ENCODE measurements around the gene CHST6.
"Not testable (repeated sequence)": the region's sequence is repeated elsewhere in the genome, so short reads cannot be mapped to it uniquely, and the experiment has no call there.

The CHST6 gene

DNA sequence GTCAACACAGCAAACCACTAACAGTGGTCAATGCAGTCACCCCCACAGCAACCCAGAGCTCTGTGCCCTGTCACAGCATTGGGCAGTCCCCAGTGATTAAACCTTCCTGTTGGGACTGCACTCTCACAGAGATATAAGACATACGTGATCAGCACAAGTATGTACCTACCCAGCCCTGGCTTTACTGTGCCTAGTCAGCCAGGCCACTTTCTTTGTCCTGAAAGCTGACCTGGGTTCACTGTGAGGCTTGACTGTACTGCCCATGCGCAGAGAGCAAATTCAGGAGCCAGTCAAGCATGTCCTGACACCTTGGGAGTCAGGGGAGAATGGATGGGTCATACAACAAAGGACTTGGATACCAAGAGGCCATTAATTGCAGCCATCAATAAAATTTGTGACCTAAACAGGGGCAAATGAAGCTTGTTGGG lies 19.8 kb downstream of the CHST6 start:
- DNase-seq (ENCODE audit: low read depth): no peak

DNA sequence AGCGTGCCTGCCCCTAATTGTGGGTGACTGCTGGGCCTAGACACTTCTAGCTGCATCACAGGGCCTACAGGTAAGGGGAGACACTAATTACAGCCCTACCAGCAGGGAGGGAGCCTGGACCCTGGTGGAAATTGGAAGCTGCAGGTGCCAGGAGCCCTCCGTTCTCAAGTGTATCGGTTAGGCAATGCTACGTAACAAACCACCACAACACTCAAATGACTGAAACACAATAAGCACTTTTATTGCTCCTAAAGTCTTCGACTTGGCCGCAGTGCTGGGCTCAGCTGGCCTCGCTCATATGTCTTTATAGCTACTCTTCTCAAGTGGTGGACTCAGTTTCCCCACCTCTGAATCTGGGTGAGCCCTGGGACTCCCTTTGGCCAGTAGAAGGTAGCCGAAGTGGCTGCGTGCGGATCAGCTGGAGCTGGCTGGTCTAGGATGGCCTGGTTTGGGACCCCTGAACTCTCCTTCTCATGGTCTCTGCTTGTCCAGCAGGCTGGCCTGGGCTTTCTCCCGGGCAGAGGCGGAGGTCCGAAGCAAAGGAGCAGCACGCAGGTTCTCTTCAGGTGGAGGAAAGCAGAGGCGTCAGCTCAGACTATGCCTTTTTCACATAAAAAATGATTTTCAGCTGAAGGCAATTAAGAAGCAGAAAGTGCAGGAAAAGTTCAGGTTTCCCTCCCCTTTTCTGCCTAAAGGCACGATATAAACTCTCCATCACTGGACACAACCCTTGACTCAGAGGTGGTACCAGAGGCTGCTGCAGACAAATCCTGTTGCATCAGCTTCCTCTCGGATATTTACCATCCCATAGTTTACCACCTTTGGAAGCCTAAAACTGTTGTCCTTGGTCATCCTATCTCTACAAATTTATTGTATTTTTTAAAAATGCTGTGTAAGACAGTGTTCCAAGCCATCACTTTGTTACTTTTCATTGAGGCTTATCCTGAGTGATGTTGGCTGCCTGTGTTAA lies 22.0 kb downstream of the CHST6 start:
- no peak for DNase-seq (ENCODE audit: low read depth)

DNA sequence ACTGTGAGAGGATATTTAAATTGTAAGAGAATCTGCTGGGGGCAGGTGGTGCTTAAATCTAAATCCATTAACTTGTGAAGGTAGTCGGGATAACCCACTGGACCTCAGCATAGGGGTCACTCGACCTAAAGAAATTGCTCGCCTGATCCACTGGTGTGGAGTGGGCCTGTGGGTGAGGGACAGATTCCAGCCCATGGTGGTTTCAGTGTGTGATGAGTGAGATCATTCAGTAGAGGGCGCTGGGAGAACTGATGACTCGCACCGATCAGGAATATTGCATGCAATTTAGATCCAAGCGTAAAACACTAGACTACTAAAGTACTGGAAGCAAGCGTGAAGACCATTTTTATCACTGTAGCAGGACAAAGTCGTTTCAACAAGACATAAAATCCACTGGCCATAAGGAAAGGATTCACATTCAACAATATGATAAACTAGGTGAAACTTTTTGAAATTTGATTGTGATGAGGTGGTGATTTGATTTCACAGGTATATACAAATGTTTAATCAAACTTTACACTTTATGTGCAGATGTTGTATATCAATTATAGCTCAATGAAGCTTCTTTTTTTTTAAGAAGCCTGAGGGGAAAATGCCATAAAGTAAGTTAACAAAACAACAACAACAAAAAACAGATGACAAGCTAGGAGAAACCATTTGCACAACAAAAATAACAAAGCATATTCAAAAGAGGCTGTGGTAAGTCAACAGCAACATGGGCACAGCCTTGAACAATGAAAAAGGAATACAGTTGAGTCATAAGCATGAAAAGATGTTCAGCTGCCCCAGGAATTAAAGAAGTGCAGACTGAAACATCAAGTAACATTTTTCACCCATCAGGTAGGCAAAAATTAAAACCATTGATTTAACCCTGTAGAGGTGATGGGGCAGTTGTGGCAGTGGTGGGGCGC lies 23.3 kb downstream of the CHST6 start:
- peak; percentile 47 for DNase-seq (ENCODE audit: low read depth)

DNA sequence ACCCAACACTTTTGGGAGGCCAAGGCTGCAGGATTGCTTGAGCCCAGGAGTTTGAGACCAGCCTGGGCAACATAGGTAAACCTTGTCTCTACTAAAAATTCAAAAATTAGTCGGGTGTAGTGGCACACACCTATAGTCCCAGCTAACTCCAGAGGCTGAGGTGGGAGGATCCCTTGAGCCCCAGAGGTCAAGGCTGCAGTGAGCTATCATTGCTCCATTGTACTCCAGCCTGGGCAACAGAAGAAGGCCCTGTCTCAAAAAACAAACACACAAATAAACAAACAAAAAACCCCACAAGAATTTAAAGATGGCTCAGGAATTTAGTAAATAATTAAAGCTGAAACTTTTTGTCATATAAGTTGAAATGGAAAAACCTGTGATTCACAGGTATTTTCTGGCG lies 28.5 kb downstream of the CHST6 start:
- no peak for DNase-seq (ENCODE audit: low read depth)

DNA sequence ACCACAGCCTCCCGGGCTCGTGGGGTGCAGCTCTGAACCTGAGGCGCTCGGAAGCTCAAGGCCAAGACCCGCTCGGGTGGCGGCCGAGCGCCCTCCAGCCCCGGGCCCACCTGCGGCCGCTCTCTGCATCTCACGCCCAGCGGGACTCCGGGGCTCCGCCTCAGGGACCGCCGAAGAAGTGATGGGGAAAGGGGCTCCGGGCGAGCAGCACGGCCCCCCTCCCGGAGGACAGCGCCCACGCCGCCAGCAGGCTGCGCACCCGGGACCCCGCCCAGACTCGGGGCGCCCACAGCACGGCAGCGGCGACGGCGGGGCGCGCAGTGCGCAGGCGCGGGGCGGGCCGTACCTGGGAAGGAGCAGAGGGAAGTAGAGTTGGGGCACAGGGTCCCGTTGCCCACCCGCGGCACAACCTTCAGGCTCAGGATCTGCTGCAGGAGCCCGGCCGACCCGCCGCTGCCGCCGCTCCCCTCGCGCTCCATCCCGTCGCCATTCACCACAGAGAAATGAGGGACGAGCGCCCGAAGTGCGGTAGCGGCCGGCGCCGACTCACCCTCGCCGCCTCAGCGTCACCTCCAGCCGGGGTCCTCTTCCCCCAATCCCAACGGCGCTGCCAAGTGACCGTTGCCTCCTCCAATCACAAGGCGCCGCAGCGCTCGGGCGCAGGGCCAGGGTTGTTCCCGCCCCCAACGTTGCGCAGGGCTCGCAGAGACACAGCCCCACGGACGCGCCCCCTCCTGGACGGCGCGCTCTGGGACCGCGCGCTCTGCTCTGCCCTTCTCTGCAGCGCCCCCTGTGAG lies 30.9 kb downstream of the CHST6 start, which contains the start of gene TMEM170A:
Gene TMEM170A, minus strand, starts transcription at position 568 of the 797 bp plus-strand sequence. Its CDS starts 89 bp downstream, at position 479.
- DNase-seq (ENCODE audit: low read depth): peak; percentile 99

DNA sequence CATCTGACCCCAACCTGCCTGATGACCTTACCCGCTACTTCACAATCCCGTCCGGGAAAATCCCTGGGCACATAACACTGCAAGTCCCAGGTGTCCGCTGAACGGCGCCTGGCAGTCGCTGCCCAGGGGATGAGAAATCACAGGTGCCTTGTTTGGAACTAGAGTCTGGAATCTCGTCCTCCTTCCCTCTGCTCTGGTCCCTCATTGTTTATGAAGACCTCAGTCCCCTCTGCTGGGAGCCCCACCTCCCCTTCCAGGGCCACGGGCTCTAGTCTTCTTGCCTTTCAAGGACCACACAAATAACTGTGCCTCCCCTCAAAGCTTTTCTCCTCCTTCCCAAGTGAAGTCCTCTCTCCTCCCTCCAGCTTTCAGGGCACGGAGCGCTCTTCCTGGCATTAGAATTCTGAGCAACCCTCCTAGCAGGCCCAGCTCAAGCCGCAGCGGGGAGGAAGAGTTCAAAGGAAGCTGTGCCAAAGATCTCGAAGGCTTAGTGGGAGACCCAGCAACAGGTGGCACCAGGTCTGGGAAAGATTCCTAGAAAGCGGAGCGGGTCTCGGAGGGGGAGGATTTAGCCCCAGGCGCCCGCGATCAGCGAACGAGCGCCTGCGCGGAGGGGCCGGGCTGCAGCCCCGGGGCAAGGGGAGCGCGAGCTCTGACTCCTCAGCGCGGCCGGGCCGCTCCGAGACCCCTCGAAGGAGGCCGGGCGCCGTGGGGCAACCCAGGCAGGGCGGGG lies 31.7 kb downstream of the CHST6 start:
- DNase-seq (ENCODE audit: low read depth): not testable (repeated sequence)

DNA sequence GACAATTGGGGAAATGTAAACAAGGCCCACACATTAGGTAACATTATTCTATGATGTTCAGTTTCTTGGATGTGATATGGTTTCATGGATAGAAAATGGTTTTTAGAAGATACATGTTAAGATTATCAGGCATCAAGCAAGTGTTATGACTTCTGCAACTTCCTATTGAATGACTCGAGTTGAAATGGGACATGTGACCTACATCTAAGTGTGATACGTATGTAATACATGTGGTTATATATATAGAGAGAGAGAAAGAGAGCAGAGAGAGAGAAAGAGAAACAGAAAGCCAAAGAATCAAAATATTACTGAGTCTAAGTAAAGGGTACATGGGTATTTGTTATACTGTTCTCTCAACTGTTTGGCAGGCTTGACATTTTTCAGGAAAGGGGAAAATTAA lies 32.4 kb downstream of the CHST6 start:
- DNase-seq (ENCODE audit: low read depth): no peak

DNA sequence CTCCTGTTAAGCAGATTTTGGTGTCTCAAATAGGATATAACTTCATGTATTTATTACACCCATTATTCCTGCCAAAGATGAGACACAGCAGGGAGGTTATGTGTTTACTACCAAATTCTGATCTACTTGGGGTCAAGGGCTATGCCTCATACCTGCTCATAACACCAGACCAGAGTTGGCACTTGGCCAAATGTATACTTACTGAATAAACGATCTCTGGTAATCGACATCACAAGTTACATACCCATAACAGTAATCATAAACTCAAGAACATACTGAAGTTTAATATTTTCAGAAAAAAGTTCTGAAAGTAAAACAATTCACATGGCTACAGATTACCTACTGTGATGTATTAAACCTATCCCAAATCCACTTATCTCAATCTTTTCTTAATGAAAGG lies 33.7 kb downstream of the CHST6 start:
- DNase-seq (ENCODE audit: low read depth): no peak

DNA sequence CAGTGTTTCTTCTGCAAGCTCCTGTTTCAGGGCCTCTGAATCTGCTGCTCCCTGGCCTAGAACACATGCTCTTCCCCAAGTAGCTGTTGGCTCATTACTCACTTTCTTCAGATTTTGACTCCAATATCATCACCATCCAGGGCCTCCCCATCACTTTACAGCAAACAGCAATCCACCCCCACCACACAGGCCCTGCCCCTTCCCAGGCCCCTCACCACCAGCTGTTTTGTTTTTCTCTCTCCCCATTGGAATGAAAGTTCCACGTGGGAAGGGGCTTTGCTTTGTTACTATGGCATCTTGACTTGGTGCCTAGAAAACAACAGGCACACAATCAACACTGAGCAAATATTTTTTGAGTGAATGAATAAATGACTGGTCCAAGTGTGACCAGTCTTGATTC lies 34.8 kb downstream of the CHST6 start:
- DNase-seq (ENCODE audit: low read depth): no peak

DNA sequence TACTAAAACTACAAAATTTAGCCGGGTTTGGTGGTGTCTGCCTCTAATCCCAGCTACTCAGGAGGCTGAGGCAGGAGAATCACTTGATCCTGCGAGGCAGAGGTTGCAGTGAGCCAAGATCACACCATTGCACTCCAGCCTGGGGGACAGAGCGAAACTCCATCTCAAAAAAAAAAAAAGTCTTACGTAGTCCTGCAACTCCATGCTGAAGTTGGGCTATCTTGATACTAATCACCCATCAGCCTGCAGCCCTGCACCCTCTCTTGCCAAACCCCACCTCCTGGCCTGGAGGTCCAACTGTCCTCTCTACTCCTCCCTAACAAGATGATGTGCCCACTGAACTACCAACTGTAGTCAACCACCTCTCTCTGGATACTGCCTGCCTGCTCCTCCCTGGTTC lies 35.5 kb downstream of the CHST6 start:
- no peak for DNase-seq (ENCODE audit: low read depth)

DNA sequence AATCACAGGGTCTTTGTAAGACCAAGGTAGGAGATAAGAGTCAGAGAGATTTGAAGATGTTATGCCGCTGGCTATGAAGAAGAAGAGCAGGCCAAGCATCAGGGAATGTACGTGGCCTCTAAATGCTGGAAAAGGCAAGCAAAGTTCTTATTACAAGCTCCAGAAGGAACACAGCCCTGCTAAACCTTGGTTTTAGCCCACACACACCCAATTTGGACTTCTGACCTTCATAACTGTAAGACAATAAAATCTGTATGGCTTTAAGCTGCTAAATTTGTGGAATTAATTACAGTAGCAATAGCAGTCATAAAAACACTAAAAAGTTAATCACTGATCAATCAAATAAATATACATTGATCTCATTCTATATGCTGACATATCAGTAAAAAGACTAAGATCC lies 36.8 kb downstream of the CHST6 start:
- no peak for DNase-seq (ENCODE audit: low read depth)

DNA sequence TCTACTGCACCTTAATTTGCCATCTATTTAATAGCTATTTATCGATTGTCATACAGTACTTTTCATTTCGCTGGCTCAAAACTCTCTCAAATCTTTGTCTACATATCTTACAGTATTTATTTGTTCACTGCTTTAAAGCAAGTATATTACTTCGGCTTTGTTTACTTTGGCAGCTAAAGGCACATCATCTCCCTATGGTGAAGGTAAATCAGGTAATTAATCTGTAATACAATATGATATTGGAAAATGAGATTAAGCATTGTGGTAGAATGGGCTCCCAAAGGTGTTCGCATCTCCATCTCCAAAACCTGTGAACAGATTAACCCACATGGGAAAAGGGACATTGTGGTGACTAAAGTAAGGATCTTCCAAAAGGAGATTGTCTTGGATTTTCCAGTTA lies 37.2 kb downstream of the CHST6 start:
- no peak for DNase-seq (ENCODE audit: low read depth)

DNA sequence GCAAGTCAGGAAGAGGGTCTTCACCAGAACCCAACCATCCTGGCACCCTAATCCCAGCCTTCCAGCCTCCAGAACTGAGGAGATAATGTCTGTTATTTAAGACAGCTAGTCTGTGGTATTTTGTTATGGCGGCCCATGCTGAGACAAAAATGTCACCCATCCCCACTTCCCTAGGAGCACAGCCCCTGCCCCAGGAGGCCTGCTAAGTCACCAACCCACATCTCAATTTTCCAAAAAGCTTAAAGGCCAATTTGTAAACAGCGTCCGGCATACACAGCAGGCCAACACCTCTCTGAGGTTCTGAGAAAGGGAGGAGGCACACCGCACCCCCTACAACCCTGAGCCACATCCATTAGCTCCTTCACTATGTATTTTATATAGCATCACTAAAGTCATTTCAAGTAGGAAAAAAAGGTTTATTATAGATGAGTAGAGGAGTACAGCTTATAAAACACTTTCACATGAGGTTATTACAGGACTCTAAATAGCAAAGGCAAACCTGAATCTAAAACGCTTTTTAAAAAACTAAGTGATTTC lies 37.7 kb downstream of the CHST6 start:
- DNase-seq (ENCODE audit: low read depth): no peak

DNA sequence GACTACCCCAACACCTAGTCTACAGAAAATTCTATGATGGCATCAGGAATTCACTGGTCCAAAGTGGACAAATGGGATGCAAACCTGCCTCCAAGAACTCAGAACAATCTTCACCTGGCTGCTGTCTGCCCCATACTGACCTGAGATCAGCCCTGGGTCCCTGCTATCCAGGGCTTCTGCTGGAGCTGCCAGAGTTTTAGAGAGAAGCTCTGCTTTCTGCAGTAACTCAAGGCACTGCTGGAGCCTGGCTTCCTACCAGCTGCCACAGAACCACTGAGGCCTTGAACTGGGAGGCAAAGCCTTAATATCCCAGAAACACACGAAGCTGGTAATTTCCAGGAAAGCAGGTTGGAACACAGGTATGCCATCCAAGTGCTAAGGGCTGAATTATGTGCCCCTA lies 38.3 kb downstream of the CHST6 start:
- DNase-seq (ENCODE audit: low read depth): no peak

DNA sequence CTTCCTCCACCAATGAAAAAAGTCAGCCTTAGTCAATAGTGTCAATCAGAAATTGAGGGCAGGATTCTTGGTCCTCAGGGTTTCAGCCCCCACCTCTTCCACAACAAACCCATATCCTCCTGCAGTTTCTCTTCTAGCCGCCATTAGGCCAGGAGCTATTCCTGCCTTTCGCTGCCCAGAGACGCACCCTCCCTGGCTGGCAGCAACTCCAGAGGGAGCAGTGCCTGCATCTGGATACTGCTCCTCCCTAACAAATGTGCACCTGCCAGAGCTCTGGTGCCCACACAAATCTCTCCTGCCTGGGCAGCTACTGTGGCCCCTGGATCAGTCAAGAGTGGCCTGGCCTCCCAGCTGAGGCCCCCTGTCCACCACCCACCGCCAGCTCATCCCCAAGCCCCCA lies 38.8 kb downstream of the CHST6 start:
- not testable (repeated sequence) for DNase-seq (ENCODE audit: low read depth)

DNA sequence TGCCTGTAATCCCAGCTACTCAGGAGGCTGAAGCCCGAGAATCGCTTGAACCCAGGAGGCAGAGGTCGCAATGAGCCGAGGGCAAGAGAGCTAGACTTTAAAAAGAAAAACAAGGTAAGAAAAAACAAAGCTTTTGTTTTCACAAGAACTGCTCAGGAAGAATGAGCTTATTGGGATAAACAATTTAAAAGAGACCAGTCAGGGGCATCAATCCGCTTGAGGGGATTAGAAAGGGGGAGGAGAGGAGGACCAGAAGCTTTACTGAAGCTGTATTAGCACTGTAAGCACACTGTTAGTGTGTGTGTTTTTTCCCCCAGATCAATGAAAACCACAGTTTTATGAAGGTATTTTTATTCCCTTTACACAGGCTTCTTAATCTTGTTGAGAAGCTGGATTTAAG lies 39.6 kb downstream of the CHST6 start:
- DNase-seq (ENCODE audit: low read depth): no peak

DNA sequence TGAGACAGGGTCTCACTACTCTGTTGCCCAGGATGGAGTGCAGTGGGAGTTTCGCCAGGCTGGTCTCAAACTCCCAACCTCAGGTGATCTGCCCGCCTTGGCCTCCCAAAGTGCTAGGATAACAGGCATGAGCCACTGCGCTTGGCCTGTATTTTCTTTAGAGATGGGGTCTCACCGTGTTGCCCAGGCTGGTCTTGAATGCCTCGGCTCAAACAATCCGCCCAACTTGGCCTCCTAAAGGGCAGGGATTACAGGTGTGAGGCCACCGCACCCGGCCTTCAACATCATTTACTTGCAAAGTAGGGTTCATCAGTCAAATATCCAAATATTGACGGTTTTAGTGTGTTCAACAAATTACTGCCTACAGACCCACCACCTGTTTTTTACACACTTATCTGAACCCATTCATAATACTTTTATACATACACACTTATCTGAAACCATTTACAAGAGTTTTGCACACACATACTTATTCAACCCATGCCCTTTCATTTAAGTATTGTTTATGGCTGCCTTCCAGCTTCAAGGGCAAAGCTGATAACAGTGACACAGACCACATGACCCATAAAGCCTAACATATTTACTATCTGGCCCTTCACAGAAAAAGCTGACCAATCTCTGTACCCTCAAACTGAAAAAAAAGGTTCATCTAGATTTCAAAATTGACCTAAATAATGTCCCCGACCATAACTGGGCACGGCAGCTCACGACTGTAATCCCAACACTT lies 42.6 kb downstream of the CHST6 start:
- DNase-seq (ENCODE audit: low read depth): no peak

DNA sequence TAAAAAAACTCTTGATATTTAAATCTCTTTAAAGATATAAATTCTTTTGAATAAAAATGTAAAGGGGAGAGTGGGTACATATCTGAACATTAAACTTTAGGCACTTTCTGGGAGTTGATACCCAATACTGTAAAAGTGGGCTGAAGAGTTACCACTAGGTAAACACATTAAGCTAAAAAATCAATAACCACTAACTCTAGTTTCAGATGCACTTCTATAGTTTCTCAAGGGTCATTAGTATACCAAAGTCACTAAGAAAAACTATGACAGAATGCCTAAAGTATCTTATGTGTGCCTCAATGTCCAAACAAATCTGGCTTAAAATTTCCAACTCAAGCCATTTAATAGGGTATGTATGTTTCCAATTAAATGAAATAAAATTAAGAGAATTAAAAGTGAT lies 48.8 kb downstream of the CHST6 start:
- no peak for DNase-seq (ENCODE audit: low read depth)

DNA sequence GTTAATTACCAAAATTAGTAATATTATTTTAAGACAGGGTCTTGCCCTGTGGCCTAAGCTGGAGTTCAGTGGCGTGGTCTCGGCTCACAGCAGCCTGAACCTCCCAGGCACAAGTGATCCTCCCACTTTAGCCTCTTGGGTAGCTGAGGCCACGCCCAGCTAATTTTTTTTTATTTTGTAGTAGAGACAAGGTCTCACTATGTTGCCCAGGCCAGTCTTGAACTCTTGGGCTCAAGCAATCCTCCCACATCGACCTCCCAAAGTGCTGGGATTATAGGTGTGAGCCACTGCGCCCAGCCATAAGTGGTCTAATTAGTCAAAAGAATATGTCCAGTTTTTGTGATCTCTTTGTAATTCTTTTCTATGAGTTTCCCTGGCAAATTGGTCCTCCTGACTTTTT lies 49.9 kb downstream of the CHST6 start:
- DNase-seq (ENCODE audit: low read depth): no peak

DNA sequence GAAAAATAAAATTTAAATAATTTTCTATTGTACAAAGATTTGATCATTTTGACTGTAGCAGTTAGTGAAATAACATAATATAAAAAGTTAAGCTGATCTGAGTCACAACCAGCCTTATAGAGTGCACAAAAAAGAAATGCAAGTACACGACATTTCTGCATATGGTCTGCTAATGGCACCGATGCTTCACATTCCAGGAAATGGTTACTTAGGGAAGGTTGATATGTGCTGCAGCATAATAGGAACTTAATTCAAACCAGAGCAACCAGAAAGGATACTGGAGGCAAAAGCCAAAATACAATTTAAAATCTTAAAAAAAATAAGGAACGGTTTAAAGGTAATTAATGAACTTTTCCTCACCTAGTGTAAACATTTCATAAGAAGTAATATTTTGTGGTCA lies 51.9 kb downstream of the CHST6 start:
- DNase-seq (ENCODE audit: low read depth): peak; percentile 45

Data from fibroblast of the conjunctiva (primary cell).